ENCODE measurements around the gene SUN3. TPM values are rescaled to one million over a fixed set of nuclear protein-coding genes. Genes with fewer than 3 reads are reported as not detected.

Gene SUN3
- not detected for total RNA-seq

- ATAC-seq (ENCODE audit: low FRiP score in 2 of 2) = no peak
- H3K4me1 ChIP-seq = no peaks in the 10 kb centered on the region
- no peak within 1 kb of the TSS for H3K4me3 ChIP-seq
- no peak for TF ChIP-seq EP300 (IDR thresholded peaks at IDR 0.05)
- TF ChIP-seq POLR2A (IDR thresholded peaks at IDR 0.05) = no peak
- no peak for TF ChIP-seq POLR2AphosphoS5 (IDR thresholded peaks at IDR 0.05)
- no peak for TF ChIP-seq CTCF (IDR thresholded peaks at IDR 0.05)
- DNase-seq = no peak
- no peaks in the 10 kb centered on the region for H3K27me3 ChIP-seq
- H3K27ac ChIP-seq = no peak within 1 kb of the TSS
- H3K9me3 ChIP-seq = no peaks in the 10 kb centered on the region
- 84 to 87% methylated on average over 6 of the region's 6 CpGs for WGBS, 2 donors
- no peaks in the 10 kb centered on the region for H3K36me3 ChIP-seq
These were observed at the start of gene SUN3 for GRCh38 chr7:48028938-48029337. Gene SUN3 (minus strand): TSS chr7:48029107. CDS start chr7:48028938, 169 bp downstream.

GRCh38 chr7:48078470-48078869 is 49.6 kb upstream of the SUN3 start:
- H3K9me3 ChIP-seq = no peaks in the 10 kb centered on the region
- no peaks in the 10 kb centered on the region for H3K36me3 ChIP-seq
- TF ChIP-seq CTCF (IDR thresholded peaks at IDR 0.05) (no peak), POLR2A (IDR thresholded peaks at IDR 0.05) (no peak), EP300 (IDR thresholded peaks at IDR 0.05) (no peak), POLR2AphosphoS5 (IDR thresholded peaks at IDR 0.05) (no peak)
- H3K27me3 ChIP-seq = no peaks in the 10 kb centered on the region
- H3K4me3 ChIP-seq = no peak overlapping the region
- no peak overlapping the region for H3K27ac ChIP-seq
- peaks cover 0 to 5% (median 0%) of the 10 kb centered on the region in 4 donors for H3K4me1 ChIP-seq
- DNase-seq (no peak), ATAC-seq (ENCODE audit: low FRiP score in 2 of 2) (no peak)
- 75 to 82% methylated on average over 2 of the region's 2 CpGs for WGBS, 2 donors

- H3K4me1 ChIP-seq = peaks cover 0 to 5% (median 0%) of the 10 kb centered on the region in 4 donors
- no peak for DNase-seq
- no peaks in the 10 kb centered on the region for H3K27me3 ChIP-seq
- H3K36me3 ChIP-seq = no peaks in the 10 kb centered on the region
- no peaks in the 10 kb centered on the region for H3K9me3 ChIP-seq
- no peak overlapping the region for H3K27ac ChIP-seq
- no peak for ATAC-seq (ENCODE audit: low FRiP score in 2 of 2)
- 58 to 64% methylated on average over 1 of the region's 1 CpG for WGBS, 2 donors
- H3K4me3 ChIP-seq = no peak overlapping the region
- TF ChIP-seq EP300 (IDR thresholded peaks at IDR 0.05) = no peak
- no peak for TF ChIP-seq CTCF (IDR thresholded peaks at IDR 0.05)
- no peak for TF ChIP-seq POLR2AphosphoS5 (IDR thresholded peaks at IDR 0.05)
- no peak for TF ChIP-seq POLR2A (IDR thresholded peaks at IDR 0.05)
These were observed 48.5 kb upstream of the SUN3 start for GRCh38 chr7:48077423-48077822.

GRCh38 chr7:48074204-48074654 is 45.3 kb upstream of the SUN3 start:
- ATAC-seq (ENCODE audit: low FRiP score in 2 of 2) (no peak), DNase-seq (no peak)
- Histone ChIP-seq H3K4me3 (no peak overlapping the region), H3K27ac (no peak overlapping the region), H3K9me3 (no peaks in the 10 kb centered on the region), H3K4me1 (peaks cover 0 to 5% (median 0%) of the 10 kb centered on the region in 4 donors), H3K36me3 (no peaks in the 10 kb centered on the region), H3K27me3 (no peaks in the 10 kb centered on the region)
- TF ChIP-seq POLR2AphosphoS5 (IDR thresholded peaks at IDR 0.05) = no peak
- TF ChIP-seq POLR2A (IDR thresholded peaks at IDR 0.05) = no peak
- TF ChIP-seq CTCF (IDR thresholded peaks at IDR 0.05) = no peak
- no peak for TF ChIP-seq EP300 (IDR thresholded peaks at IDR 0.05)

- Histone ChIP-seq H3K27me3 (no peaks in the 10 kb centered on the region), H3K4me3 (no peak overlapping the region), H3K36me3 (no peaks in the 10 kb centered on the region), H3K27ac (no peak overlapping the region), H3K4me1 (no peaks in the 10 kb centered on the region), H3K9me3 (no peaks in the 10 kb centered on the region)
- no peak for ATAC-seq (ENCODE audit: low FRiP score in 2 of 2)
- WGBS, 2 donors = 90 to 92% methylated on average over 2 of the region's 2 CpGs
- no peak for DNase-seq
- TF ChIP-seq POLR2AphosphoS5 (IDR thresholded peaks at IDR 0.05) (no peak), POLR2A (IDR thresholded peaks at IDR 0.05) (no peak), CTCF (IDR thresholded peaks at IDR 0.05) (no peak), EP300 (IDR thresholded peaks at IDR 0.05) (no peak)
These were observed 38.6 kb upstream of the SUN3 start for GRCh38 chr7:48067475-48067874.
